OCI-LY1 (cell line): ENCODE measurements around the gene HLA-DRA.

Experiments
- CTCF ChIP-seq: fragments of 200-600 bp; sonication (generic), shearing (Covaris generic); IDR thresholded peaks from 2 replicates; pipeline ENCODE4 v1.5.1; 2017; ENCODE audit warnings: mild to moderate bottlenecking, antibody characterized with exemption, low read length, moderate library complexity, mixed read lengths
- EZH2 ChIP-seq: fragments of 200-600 bp; sonication (generic), shearing (Covaris generic); IDR thresholded peaks from 2 replicates; pipeline ENCODE4 v1.8.0; 2017; ENCODE audit warnings: borderline replicate concordance, mixed run types, mild to moderate bottlenecking, antibody characterized with exemption, low read length, moderate library complexity, mixed read lengths

GRCh38 chr6:32461493-32461892 is 21.8 kb downstream of the HLA-DRA start:
- TF ChIP-seq CTCF (no peak), EZH2 (no peak)
